ENCODE measurements around the gene EFHD2.
"Not testable (repeated sequence)": the region's sequence is repeated elsewhere in the genome, so short reads cannot be mapped to it uniquely, and the experiment has no call there.

DNA sequence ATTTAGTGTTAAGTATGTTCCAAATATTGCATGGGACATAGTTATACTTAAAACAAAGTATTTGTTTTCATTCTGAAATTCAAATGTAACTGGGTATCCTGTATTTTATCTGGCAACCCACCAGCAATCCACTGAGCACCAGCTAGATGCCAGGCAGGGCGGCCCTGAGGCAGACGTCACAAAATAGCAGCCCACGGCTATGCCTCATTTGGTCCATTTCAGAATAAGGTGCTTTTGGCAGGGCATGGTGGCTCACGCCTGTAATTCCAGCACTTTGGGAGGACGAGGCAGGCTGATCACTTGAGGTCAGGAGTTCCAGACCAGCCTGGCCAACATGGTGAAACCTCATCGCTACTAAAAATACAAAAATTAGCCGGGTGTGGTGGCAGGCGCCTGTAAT lies 19.9 kb upstream of the EFHD2 start:
- TF ChIP-seq EZH2 (IDR thresholded peaks at IDR 0.05; ENCODE audit: insufficient read depth, low read length), result not testable (repeated sequence)
- TF ChIP-seq, protein P1, sequence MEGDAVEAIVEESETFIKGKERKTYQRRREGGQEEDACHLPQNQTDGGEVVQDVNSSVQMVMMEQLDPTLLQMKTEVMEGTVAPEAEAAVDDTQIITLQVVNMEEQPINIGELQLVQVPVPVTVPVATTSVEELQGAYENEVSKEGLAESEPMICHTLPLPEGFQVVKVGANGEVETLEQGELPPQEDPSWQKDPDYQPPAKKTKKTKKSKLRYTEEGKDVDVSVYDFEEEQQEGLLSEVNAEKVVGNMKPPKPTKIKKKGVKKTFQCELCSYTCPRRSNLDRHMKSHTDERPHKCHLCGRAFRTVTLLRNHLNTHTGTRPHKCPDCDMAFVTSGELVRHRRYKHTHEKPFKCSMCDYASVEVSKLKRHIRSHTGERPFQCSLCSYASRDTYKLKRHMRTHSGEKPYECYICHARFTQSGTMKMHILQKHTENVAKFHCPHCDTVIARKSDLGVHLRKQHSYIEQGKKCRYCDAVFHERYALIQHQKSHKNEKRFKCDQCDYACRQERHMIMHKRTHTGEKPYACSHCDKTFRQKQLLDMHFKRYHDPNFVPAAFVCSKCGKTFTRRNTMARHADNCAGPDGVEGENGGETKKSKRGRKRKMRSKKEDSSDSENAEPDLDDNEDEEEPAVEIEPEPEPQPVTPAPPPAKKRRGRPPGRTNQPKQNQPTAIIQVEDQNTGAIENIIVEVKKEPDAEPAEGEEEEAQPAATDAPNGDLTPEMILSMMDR (IDR thresholded peaks at IDR 0.05; ENCODE audit: insufficient read depth, low read depth, low read length), result not testable (repeated sequence)
